H9 (cell line): Measurements from ENCODE around the gene NBEA. TPM values are rescaled to one million over a fixed set of nuclear protein-coding genes. Genes with fewer than 3 reads are reported as not detected.

Source experiments
- DNase-seq: peaks from one replicate; pipeline ENCODE4 v3.0.0-alpha.2; 2017
- H2AFZ ChIP-seq: one replicate; pipeline ENCODE4 v1.6.1; 2013; ENCODE audit warnings: mild to moderate bottlenecking, low read length, control low read depth, moderate library complexity
- H2AK5ac ChIP-seq: 2 replicates; pipeline ENCODE4 v1.6.1; 2013; ENCODE audit warnings: low read length, control low read depth, mixed read lengths; ENCODE audit not compliant: insufficient read length
- H2BK120ac ChIP-seq: one replicate; pipeline ENCODE4 v1.6.1; 2013; ENCODE audit warnings: low read depth, mild to moderate bottlenecking, low read length, control low read depth, inconsistent platforms; ENCODE audit not compliant: poor library complexity, severe bottlenecking
- H2BK12ac ChIP-seq: 2 replicates; pipeline ENCODE4 v1.6.1; 2013; ENCODE audit warnings: low read length, control low read depth, mixed read lengths, low read depth; ENCODE audit not compliant: insufficient read length
- H2BK15ac ChIP-seq: 2 replicates; pipeline ENCODE4 v1.6.1; 2013; ENCODE audit warnings: low read depth, low read length, control low read depth
- H2BK20ac ChIP-seq: one replicate; pipeline ENCODE4 v1.6.1; 2013; ENCODE audit warnings: low read depth, mild to moderate bottlenecking, low read length, control low read depth, inconsistent platforms; ENCODE audit not compliant: poor library complexity, severe bottlenecking
- H2BK5ac ChIP-seq: 2 replicates; pipeline ENCODE4 v1.6.1; 2013; ENCODE audit warnings: low read length, control low read depth, mixed read lengths; ENCODE audit not compliant: insufficient read length
- H3K14ac ChIP-seq: 2 replicates; pipeline ENCODE4 v1.6.1; 2013; ENCODE audit warnings: low read length, control low read depth; ENCODE audit not compliant: insufficient read depth
- H3K18ac ChIP-seq: 2 replicates; pipeline ENCODE4 v1.6.1; 2013; ENCODE audit warnings: low read depth, mild to moderate bottlenecking, mixed read lengths, low read length, control low read depth; ENCODE audit not compliant: insufficient read length
- H3K23ac ChIP-seq: 2 replicates; pipeline ENCODE4 v1.6.1; 2013; ENCODE audit warnings: low read length, control low read depth, mixed read lengths, low read depth; ENCODE audit not compliant: insufficient read length
- H3K23me2 ChIP-seq: 2 replicates; pipeline ENCODE4 v1.6.1; 2013; ENCODE audit warnings: low read depth, mild to moderate bottlenecking, mixed read lengths, low read length, control low read depth; ENCODE audit not compliant: insufficient read length, poor library complexity, severe bottlenecking
- H3K27ac ChIP-seq: 2 replicates; pipeline ENCODE4 v1.5.1; 2013; ENCODE audit warnings: low read length, control low read depth, mixed read lengths, low read depth; ENCODE audit not compliant: insufficient read length
- H3K27me3 ChIP-seq: 2 replicates; pipeline ENCODE4 v1.6.1; 2013; ENCODE audit warnings: low read length, control low read depth, inconsistent platforms; ENCODE audit not compliant: insufficient read depth
- H3K4ac ChIP-seq: 2 replicates; pipeline ENCODE4 v1.6.1; 2013; ENCODE audit warnings: low read depth, mild to moderate bottlenecking, control low read depth, inconsistent platforms, low read length, moderate library complexity
- H3K4me1 ChIP-seq: 2 replicates; pipeline ENCODE4 v1.6.1; 2013; ENCODE audit warnings: low read length, control low read depth, inconsistent platforms; ENCODE audit not compliant: insufficient read depth
- H3K4me2 ChIP-seq: 2 replicates; pipeline ENCODE4 v1.6.1; 2013; ENCODE audit warnings: low read length, control low read depth, mixed read lengths; ENCODE audit not compliant: insufficient read length, insufficient read depth
- H3K56ac ChIP-seq: 2 replicates; pipeline ENCODE4 v1.6.1; 2013; ENCODE audit warnings: low read depth, mild to moderate bottlenecking, mixed read lengths, low read length, control low read depth; ENCODE audit not compliant: insufficient read length
- H3K79me1 ChIP-seq: 2 replicates; pipeline ENCODE4 v1.6.1; 2013; ENCODE audit warnings: low read depth, mild to moderate bottlenecking, moderate library complexity, low read length, control low read depth, inconsistent platforms; ENCODE audit not compliant: insufficient read depth, poor library complexity, severe bottlenecking
- H3K79me2 ChIP-seq: 2 replicates; pipeline ENCODE4 v1.6.1; 2013; ENCODE audit warnings: low read length, control low read depth, inconsistent platforms; ENCODE audit not compliant: insufficient read depth
- H3K9ac ChIP-seq: 2 replicates; pipeline ENCODE4 v1.6.1; 2013; ENCODE audit warnings: low read length, control low read depth, mixed read lengths; ENCODE audit not compliant: insufficient read length; ENCODE audit errors: extremely low read depth
- H3K9me3 ChIP-seq: one replicate; pipeline ENCODE4 v1.6.1; 2013; ENCODE audit warnings: low read depth, low read length, inconsistent platforms; ENCODE audit not compliant: control insufficient read depth
- H3T11ph ChIP-seq: one replicate; pipeline ENCODE4 v1.6.1; 2013; ENCODE audit warnings: mild to moderate bottlenecking, low read length, control low read depth, inconsistent platforms
- H4K20me1 ChIP-seq: one replicate; pipeline ENCODE4 v1.6.1; 2013; ENCODE audit not compliant: control insufficient read depth, insufficient read length, insufficient read depth
- H4K5ac ChIP-seq: 2 replicates; pipeline ENCODE4 v1.6.1; 2013; ENCODE audit warnings: low read depth, mild to moderate bottlenecking, mixed read lengths, low read length, control low read depth; ENCODE audit not compliant: insufficient read length
- H4K8ac ChIP-seq: replicated peaks from 2 replicates; pipeline ENCODE4 v1.6.1; 2013; ENCODE audit warnings: low read length, control low read depth, mixed read lengths, low read depth; ENCODE audit not compliant: insufficient read length
- H4K91ac ChIP-seq: 2 replicates; pipeline ENCODE4 v1.6.1; 2013; ENCODE audit warnings: low read depth, mild to moderate bottlenecking, moderate library complexity, mixed read lengths, low read length, control low read depth; ENCODE audit not compliant: insufficient read length
- H3K27ac Mint-ChIP-seq, 3 experiments: 2 replicates in 2 of 3; 3 replicates in 1 of 3; pipeline ENCODE4 v1.8.0; 2020 to 2021; ENCODE audit warnings: mixed read lengths in 3 of 3, mild to moderate bottlenecking in 1 of 3, moderate library complexity in 1 of 3
- H3K27me3 Mint-ChIP-seq: 2 replicates; pipeline ENCODE4 v1.8.0; 2021; ENCODE audit warnings: low read depth, mild to moderate bottlenecking, moderate library complexity, mixed read lengths
- H3K36me3 Mint-ChIP-seq, 3 experiments: 2 replicates in 2 of 3; 3 replicates in 1 of 3; pipeline ENCODE4 v1.8.0; 2020 to 2021; ENCODE audit warnings: low read depth in 3 of 3, mixed read lengths in 3 of 3; ENCODE audit not compliant: insufficient read depth in 1 of 3
- H3K4me1 Mint-ChIP-seq, 2 experiments: 2 replicates each; pipeline ENCODE4 v1.8.0; 2020; ENCODE audit warnings: mixed read lengths in 2 of 2
- H3K4me3 Mint-ChIP-seq, 2 experiments: 2 replicates in 1 of 2; 3 replicates in 1 of 2; pipeline ENCODE4 v1.8.0; 2020 to 2021; ENCODE audit warnings: mild to moderate bottlenecking in 2 of 2, mixed read lengths in 2 of 2, moderate library complexity in 1 of 2
- H3K9me3 Mint-ChIP-seq, 2 experiments: 2 replicates in 1 of 2; 3 replicates in 1 of 2; pipeline ENCODE4 v1.8.0; 2020; ENCODE audit warnings: mild to moderate bottlenecking in 2 of 2, mixed read lengths in 2 of 2, moderate library complexity in 1 of 2
- CTCF ChIP-seq: fragments of 200-600 bp; sonication (generic); conservative IDR thresholded peaks from 3 replicates; pipeline ENCODE4 v1.8.0; 2021; ENCODE audit warnings: antibody characterized with exemption, mild to moderate bottlenecking
- WGBS: extraction: QIAGEN DNeasy Blood & Tissue Kit; methylation state at CpG from one replicate; pipeline ENCODE4 v1.1.7; 2013; ENCODE audit warnings: missing lambda C conversion rate, low lambda C conversion rate, mixed read lengths; ENCODE audit not compliant: insufficient read length; ENCODE audit errors: extremely low coverage; 5-methylcytosine and 5-hydroxymethylcytosine counted together
- total RNA-seq: library from RNA; stranded (reverse); gene quantifications from 2 replicates; pipeline ENCODE4 v1.2.1, GENCODE V29; 2021

Gene NBEA
- total RNA-seq, 1 experiment from 2014 or later: 17.3 TPM

DNA sequence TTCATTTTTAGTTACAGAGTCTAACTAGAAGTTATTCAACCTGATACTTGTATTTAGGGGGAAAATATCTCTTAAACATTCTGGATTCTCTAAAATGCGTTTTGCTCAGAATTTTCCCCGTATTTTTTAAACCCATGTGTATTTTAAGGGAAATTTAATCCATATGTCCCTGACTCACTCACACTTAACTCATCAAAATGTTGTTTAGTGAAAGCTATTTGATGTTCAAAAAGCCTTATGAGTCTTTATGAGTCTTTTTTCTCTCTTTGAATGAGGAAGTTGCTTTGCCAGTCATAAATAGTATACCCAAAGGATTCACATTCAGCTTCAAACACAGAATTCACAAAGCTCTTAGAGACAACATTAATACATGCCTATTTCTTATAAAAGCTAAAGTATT lies 518.0 kb downstream of the NBEA start:
- H3K36me3 Mint-ChIP-seq: no peaks in the 10 kb centered on the region
- H2BK20ac ChIP-seq: no peak overlapping the region
- H3K9ac ChIP-seq: no peak overlapping the region
- H4K5ac ChIP-seq: no peak overlapping the region
- no peak overlapping the region for H4K91ac ChIP-seq
- H3K9me3 Mint-ChIP-seq: no peaks in the 10 kb centered on the region
- H2BK15ac ChIP-seq: no peak overlapping the region
- no peak overlapping the region for H3K23ac ChIP-seq
- no peak overlapping the region for H3K27ac Mint-ChIP-seq
- no peak overlapping the region for H2BK120ac ChIP-seq
- H3K18ac ChIP-seq: no peak overlapping the region
- H3K4me2 ChIP-seq: no peak overlapping the region
- H3K23me2 ChIP-seq: no peaks in the 10 kb centered on the region
- no peak overlapping the region for H2AFZ ChIP-seq
- no peak for TF ChIP-seq CTCF
- no peak overlapping the region for H3K56ac ChIP-seq
- no peaks in the 10 kb centered on the region for H4K20me1 ChIP-seq
- H3K9me3 ChIP-seq: no peaks in the 10 kb centered on the region
- no peak overlapping the region for H3K27ac ChIP-seq
- no CpG with 5 or more reads among the region's 2 CpGs for WGBS
- no peak overlapping the region for H4K8ac ChIP-seq
- H3K27me3 ChIP-seq: no peaks in the 10 kb centered on the region
- H3K4me3 Mint-ChIP-seq: no peak overlapping the region
- H3K79me1 ChIP-seq: no peaks in the 10 kb centered on the region
- DNase-seq: no peak
- no peak overlapping the region for H3T11ph ChIP-seq
- no peak overlapping the region for H3K4ac ChIP-seq
- no peak overlapping the region for H3K14ac ChIP-seq
- H3K4me1 Mint-ChIP-seq: no peaks in the 10 kb centered on the region
- no peak overlapping the region for H2BK12ac ChIP-seq
- no peak overlapping the region for H2BK5ac ChIP-seq
- no peaks in the 10 kb centered on the region for H3K79me2 ChIP-seq
- no peaks in the 10 kb centered on the region for H3K27me3 Mint-ChIP-seq
- H2AK5ac ChIP-seq: no peak overlapping the region
- H3K4me1 ChIP-seq: no peaks in the 10 kb centered on the region
